Hypothalamus (tissue), 51 donors: ENCODE results near the gene CHCHD3.
"Not testable (repeated sequence)": the region's sequence is repeated elsewhere in the genome, so short reads cannot be mapped to it uniquely, and the experiment has no call there.

ENCODE experiments used
- DNase-seq, 51 donors: peaks; one replicate each; lab custom pipeline; 2025; lab: John Stamatoyannopoulos, UW

Gene CHCHD3

DNA sequence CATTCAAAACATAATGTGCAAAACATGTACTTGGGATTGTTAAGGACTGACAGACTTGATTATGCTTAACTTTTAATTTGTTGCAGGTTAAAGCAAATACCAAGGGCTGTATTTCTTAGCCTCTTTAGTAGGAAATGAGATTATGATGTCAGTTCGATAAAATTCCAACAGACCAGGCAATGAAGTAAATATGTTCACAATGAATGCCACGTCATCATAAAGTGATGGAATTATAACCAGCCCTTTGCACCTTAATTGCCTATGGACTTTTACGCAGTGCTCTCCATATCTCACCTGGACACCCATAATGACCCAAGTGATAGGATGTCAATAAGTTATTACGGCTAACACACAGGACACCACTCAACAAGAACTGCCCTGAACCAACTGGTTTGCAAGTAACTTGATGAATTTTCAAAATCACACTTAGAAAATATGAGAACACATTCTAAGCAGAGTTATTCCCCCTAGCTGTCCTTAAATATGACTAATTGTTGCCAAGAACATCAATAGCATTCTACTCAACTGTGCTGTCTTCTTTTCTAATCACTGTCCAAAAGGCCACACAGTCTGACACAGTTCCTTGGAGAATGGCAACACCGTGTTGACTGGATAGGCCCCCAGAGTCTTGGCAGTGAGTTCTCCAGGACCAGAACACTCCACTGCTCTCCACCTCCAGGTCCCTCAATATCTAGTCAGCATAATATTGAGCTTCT lies 115.0 kb downstream of the CHCHD3 start:
- DNase-seq = no peak

DNA sequence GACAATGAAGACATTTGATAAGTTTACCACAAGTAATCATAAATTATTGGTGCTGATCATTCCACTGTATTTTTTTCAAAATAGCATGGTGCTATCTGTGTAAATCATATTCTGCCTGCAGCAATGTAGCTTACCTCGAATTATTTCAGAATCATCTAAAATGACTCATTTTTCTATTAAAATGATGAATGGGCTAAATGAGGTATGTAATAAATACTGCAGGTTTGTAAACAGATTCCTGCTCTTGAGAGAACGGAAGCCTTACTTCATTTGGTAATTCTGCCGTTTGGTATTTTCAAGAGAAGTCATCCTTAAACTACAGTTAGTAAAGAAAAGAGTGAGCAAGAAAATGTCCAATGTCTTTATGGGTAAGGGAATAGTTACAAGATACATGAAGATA lies 115.9 kb downstream of the CHCHD3 start:
- DNase-seq = no peak

DNA sequence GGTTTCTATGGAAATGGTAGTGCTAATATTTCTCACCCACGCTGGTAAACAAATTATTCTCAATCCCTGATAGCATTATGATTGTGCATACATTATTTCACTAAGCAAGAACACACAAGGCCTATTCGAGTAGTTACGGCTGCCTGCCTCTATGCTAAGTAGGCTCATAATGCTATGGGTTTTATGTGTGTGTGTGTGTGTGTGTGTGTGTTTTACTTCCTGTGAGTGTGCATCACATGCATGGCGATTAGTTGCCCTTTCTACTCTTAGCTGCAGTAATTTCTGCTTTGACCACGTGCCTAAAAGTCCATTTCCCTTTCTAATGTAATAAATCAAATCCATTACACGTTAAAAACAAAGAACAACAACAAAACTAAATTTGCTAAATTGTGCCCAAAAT lies 117.0 kb downstream of the CHCHD3 start:
- no peak for DNase-seq

DNA sequence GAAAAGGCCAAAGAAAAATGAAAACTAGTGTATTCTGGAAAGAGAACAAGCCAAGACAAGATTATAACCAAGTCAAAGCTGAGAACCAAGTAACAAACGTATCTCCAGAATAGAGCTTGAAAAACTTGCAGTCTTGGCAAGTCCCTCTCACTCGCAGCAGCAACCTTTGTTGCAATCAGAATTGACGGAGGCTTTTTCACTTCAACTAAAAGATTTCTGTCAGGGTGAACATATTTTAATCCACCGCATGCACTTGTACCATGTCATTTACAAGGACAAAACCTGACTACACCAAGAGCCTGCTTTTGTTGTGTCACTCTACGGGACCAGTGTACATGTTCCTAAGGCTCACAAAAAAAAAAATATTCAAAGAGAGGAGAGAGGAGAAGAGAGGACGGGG lies 122.0 kb downstream of the CHCHD3 start:
- no peak for DNase-seq

DNA sequence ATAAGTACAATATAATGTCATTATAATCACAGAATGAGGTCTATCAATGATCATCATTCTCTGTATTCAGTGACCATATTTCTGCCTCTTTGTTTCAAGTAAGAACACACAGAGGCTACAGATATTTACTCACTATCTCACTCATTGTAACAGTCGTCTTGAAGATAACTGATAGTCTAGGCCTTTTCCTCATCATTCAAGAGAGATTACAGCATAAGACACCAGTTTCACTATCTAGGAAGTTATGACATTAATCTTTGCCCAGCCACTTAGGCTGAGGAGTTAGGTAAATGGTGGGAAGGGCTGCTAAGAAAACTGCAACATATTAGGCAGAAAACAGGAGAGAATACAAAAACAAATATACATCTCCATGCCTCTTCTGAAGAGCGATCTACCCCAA lies 125.3 kb downstream of the CHCHD3 start:
- DNase-seq = no peak

DNA sequence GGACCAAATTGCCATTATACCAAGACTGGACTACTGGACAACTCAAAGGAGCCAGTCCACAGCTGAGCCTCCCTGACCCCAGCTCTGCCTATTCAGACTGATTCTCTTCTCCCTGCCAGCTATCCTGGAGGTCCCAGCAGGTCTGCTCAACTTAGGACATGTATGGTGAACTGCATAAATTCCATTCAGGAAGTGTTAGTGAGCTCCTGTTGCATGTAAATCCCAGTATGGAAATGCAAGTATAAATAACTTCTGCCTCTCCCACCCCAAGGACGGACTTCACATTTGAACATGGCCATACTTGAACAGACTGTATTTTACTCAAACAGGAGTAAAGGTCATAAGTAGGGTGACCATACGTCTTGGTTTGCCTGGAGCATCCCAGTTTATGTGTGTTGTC lies 128.4 kb downstream of the CHCHD3 start:
- no peak for DNase-seq

DNA sequence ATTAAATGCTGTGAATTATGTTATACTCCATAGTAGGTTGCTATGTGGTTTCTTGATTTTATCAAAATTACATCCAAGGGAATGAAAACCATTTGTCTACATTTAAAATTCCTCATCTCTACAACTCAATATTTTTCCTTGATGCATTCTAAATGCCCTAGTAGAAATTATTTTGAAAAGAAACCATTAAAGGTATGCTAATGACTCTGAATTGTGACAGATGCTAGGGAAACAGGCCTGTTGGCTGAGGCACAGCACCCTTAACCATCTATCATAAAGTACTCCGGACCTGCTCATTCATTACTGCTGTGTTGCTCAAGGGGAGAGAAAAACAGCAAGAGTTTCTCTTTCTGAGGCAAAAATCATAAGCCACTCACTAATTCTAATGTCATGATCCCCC lies 131.2 kb downstream of the CHCHD3 start:
- DNase-seq = no peak

DNA sequence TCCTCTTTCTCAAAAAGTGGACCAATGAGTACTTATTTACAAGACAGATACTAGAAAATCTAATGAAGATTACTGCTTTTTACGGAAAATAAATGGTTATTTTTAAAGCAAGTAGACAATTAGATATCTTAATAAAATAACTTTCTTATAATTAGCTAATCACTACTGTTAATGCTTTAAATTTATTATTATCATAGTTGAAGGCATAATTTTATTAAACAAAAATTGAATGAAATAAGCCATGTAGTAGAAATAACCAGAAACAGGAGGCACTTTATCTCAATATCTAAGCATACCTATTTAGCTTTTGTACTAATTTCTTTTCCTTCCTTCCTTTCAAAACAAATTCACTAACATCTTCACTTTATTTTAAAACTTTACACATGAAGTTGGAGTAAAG lies 134.9 kb downstream of the CHCHD3 start:
- DNase-seq = no peak

DNA sequence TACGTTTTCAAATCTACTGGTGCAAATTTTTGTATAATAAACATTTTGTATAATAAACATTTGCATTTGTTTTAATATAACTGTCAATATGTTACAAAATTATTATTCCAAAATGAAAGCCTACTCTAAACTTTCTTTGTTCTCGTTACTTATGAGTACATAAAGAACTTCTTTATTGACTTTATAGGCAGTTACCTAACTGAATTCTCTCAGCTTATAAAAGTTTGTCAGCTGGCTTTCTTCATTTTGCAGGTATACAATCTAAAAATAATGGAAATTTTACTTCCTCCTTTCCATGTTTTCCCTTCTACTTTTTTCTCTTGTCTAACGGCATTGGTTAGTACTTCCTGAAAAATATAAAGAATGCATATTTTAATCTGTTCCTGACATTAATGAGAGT lies 137.1 kb downstream of the CHCHD3 start:
- no peak for DNase-seq

DNA sequence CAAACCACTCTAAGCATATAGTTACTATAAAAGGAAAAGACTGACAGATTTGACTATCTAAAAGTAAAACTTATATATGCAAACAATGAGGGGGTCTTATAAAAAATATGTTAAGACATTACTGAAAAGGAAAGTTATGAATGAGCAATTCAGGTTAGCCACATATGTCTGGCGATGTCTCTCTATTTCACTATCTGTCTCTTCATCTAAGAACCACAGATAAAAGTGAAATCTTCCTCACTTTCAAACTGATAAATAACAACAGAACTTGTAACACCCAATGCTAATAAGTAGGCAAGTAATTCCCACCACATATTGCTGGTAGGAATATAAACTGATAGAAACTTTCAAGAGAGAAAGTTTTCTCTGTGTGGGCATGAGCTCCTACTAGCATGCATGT lies 138.2 kb downstream of the CHCHD3 start:
- DNase-seq = no peak

DNA sequence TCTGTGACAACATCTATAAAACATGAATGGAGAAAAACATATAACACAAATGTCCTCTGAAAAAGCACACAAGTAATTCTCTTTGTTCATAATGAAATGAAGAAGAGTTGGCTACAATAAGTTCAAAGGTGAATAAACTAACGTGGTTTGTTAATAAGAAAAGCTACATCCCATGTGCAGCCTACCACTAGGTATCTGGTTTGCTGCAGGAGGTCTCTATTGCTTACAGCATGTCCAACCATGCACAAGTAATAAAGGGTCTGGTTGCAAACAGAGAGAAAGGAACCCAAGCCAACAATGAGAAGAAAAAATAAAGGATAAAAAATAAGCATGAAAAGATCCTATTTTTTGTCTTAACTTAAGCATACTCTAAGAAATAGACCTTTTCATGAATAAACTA lies 139.2 kb downstream of the CHCHD3 start:
- no peak for DNase-seq

DNA sequence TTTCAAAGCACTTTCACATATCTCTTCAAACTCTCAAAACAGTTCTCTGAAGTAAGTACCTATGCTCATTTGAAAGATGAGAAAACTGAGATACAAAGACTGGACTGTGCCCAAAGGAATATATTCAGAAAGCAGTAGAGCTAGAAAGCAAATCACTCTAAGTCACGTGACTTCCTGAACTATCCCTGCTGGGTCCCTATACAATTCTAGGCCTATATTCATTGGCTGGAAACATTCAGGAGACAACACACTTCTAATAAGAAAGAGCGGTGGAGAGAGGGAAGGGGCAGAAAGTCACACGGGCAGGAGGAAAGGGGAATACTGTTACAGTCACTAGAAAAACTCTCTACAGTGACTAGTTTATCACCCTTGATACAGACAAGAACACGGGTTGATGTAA lies 140.0 kb downstream of the CHCHD3 start:
- DNase-seq = no peak

DNA sequence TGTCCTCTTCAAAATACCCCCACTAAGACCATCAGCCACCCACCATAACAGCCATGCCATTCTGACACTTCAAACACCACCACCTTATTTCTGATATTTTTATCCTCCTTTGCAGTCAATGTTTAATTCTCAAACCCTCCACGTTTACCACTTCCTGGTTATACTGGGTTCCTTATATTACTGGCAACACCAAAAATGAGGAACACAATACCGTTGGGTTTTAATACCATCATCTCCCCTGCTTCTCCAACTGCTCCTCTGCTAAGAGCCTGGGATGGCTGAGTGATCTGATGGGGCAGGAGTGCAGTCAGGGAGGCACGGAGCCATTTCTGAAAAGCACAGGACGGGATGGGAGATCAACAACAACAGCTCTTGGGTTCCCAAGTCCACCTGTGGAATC lies 140.5 kb downstream of the CHCHD3 start:
- no peak for DNase-seq

DNA sequence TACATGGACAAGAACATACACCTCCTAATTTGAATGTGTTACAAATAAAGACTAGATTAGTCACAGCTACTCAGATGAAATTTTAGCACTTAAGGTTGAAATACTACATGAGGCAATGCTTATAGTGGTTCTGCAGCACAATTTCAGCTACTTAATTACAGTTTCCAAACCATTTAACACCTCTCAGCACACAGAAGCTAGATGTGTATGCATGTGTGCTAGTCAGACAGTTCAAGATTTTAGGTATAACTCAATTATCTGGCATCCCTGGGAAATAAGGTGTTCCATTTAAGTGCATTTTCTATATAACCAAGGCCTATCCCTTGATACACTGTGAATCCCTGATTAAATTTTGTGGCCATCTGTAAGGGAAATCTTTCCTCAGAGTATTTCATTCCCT lies 141.8 kb downstream of the CHCHD3 start:
- no peak for DNase-seq

DNA sequence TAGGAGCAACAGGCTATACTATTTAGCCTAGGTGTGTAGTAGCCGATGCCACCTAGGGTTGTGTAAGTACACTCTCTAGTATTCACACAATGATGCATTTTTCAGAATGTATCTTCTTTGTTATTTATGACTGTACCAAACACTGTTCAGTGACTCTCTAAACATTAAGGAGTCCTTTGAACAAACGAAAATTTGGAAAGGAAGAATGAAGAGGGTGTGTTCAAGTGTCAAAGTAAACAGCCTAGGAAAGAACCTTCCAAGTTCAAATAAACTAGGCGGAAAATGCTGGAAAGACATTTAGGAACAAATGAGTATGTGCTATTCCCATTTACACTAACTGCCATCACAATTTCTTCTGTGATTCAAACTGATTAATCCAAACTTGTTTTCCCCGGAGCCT lies 142.4 kb downstream of the CHCHD3 start:
- DNase-seq = no peak

DNA sequence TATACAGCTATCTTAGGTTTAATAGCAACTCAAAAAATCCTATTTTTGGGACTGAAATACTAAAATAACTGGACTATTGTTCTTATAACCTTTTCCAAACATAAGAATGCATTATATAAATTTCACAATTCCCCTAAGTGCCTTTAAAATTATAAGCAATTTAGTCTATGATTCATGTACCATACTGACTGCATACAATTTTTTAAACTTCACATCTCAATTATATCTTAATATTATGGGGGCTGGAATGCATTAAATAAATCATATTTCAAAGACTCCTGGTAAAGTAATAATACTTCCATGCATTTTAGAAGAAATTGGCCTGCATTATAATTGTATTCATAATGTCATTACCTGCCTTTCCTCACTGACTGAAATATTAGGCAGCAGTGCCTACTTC lies 144.6 kb downstream of the CHCHD3 start:
- no peak for DNase-seq

DNA sequence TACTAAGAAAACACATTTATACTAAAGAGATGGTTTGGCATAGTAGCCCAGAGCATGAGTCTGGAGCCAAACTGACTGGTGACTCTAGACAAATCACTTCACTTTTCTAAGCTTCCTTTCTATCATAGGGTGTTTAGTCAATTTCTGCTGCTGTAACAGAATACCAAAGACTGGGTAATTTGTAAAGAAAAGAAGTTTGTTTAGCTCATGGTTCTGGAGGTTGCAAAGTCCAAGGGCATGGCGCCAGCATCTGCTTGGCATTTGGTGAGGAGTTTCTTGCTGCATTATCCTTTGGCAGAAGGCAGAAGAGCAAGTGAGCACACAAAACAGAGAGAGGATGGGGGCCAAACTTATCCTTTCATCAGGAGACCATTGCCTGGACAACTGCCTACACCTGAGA lies 146.3 kb downstream of the CHCHD3 start:
- no peak for DNase-seq

DNA sequence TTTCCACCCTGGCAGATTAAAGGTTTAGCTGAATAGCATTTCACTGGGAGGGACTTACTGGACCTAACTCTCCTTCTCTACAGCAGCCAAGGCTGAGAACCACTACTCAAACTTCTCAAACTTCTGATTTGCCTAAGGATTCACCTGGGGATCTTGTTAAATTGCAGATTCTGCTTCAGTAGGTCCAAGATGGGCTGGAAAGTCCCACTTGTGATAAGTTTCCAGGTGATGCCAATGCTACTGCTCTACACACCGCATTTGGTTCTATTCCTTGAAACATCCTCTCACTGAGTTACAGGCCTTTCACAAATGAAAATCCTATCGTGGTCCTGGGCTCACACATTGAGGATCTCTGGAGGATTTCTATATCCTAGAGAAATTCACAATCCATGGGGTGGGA lies 147.9 kb downstream of the CHCHD3 start:
- DNase-seq = no peak

DNA sequence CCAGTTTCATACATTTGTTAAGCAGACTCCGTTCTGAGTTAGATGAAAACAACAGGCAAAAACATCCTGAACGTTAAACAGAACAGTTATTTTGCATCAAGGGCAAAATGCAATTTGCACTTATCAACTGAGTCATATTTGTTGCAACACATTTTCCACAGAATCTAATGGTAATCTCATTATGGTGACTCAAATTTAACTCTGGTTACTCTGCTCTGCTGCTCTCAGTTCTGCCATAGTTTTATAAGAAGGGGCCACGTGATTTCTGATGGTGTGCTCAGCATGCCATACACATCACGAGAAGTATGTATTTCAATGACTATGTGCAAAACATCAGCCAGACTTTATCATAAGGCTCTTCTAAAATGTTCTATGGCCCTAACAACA lies 148.8 kb downstream of the CHCHD3 start:
- no peak for DNase-seq

DNA sequence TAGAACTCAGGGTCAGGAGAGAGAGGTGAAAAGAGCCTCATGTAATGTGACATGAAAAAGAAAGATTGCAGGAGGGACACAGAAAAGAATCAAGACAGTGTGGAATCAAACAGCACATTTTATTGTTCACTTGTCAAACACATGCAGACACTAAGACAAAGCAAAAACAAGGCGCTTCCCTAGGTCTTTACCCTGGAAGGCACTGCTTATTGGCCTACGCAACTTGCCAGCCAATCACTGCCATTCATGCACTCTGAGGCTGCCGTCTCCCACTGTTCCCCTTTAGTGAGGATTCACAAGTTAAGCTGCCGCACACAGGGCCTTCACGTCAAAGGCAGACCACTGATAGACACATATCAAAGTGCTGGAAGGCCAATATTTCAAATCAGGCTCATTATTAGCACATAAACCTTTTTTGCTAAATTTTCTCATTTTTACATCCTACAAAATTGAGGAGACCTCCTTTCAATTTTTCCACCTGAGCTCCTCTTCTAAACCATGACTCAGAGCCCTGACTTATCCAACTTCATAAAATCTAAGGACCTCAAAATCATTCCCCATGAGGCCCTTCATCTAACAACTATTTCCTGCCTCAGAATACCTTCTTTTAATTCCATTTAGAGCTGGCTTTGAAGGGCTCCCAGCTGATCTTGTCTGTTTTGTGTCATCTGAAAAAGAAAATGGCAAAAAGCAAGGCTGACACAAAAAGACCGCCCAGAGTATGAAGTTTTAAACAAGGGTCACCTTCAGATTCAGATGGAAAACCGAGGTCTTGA lies 149.4 kb downstream of the CHCHD3 start:
- no peak for DNase-seq

DNA sequence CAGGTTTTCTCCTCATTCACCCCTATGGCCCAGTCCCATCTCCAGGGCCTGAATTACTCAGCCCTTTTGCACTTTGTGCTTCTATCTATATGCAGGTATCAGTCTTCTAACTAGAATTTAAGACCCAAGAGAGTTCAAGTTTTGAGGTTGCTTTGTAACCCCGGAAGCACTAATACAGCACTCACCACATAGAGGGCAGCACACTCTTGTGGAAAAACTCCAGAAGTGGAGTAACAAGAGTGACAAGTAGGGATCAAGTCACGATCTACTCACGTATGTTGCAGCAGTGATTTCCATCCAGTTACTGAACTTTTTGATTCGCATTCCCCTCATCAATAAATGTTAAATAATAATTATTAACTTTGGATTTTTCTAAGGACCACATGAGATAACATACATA lies 151.0 kb downstream of the CHCHD3 start:
- peak in 8 of 51 donors; percentile 2 to 26 (median 9) for DNase-seq

DNA sequence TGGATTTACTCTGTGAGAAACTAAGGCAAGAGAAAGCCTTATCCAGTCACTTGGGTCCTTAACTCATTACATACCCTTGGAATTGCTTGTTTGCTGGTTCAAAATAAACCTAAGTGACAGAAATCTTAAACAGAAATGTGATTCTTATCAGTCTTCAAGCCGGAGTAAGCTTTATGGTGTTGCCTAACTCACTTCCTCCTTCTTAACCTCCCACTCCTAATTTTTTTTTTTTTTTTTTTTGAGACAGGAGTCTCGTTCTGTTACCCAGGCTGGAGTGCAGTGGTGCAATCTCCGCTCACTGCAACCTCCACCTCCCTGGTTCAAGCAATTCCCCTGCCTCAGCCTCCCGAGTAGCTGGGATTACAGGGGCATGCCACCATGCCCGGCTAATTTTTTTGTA lies 151.9 kb downstream of the CHCHD3 start:
- DNase-seq = not testable (repeated sequence)

DNA sequence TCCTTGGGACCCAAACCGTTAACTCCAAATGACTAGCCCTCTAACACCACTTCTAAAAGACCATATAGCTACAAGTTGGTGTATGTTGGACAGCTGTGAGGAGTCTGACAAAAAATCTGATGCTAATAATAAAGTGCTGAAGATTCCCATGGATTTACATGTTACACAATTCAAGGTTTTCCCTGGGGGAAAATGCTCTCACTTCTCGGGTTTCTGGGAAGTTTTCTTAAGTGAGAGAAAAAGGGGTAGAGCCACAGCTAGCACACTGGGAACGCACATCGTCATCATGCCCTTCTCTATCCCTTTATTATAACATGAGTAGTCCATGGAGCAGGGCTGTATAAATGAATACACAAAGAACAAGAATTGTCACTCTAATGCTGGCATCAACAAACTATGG lies 162.1 kb downstream of the CHCHD3 start:
- DNase-seq = no peak
